H1 (cell line): ENCODE results near the gene SHPK. TPM values are rescaled to one million over a fixed set of nuclear protein-coding genes. Genes with fewer than 3 reads are reported as not detected.

ENCODE experiments used
- CTCF ChIA-PET: fragments of 300-600 bp; sonication (Branson Sonifier 250); formaldehyde crosslinking; loops from one replicate; lab custom pipeline; 2021; ENCODE audit not compliant: partially characterized antibody; lab: Charles Lee
- POLR2A ChIA-PET: fragments of 300-600 bp; sonication (Branson Sonifier 250); formaldehyde crosslinking; loops from one replicate; lab custom pipeline; 2021; ENCODE audit warnings: inconsistent platforms; ENCODE audit not compliant: partially characterized antibody; lab: Charles Lee
- DNase-seq, 2 experiments: peaks; one replicate each; pipeline versions ENCODE4 v3.0.0 to v3.0.0-alpha.2; 2010 to 2022; ENCODE audit warnings: low spot score in 2 of 2, low read depth in 1 of 2, mixed read lengths in 1 of 2
- FAIRE-seq: peaks from 2 replicates; lab custom pipeline; 2011; peaks lifted over from hg19 to GRCh38; lab: Jason Lieb, UNC
- H2AFZ ChIP-seq: 2 replicates; pipeline ENCODE4 v1.8.1; 2012; ENCODE audit warnings: low read length, inconsistent platforms
- H2AK5ac ChIP-seq: 2 replicates; pipeline ENCODE4 v1.6.1; 2013; ENCODE audit warnings: low read depth, low read length
- H2BK120ac ChIP-seq: replicated peaks from 2 replicates; pipeline ENCODE3; 2013; ENCODE audit warnings: low read depth, low read length, inconsistent platforms
- H2BK12ac ChIP-seq: 2 replicates; pipeline ENCODE4 v1.6.1; 2013; ENCODE audit warnings: low read depth, low read length
- H2BK15ac ChIP-seq: 2 replicates; pipeline ENCODE4 v1.6.1; 2013; ENCODE audit warnings: low read length
- H2BK20ac ChIP-seq: 2 replicates; pipeline ENCODE4 v1.6.1; 2013; ENCODE audit warnings: low read length
- H2BK5ac ChIP-seq: 2 replicates; pipeline ENCODE4 v1.6.1; 2013; ENCODE audit warnings: low read depth, low read length
- H3K14ac ChIP-seq: 2 replicates; pipeline ENCODE4 v1.6.1; 2013; ENCODE audit warnings: inconsistent platforms; ENCODE audit not compliant: insufficient read length
- H3K18ac ChIP-seq: 2 replicates; pipeline ENCODE4 v1.6.1; 2013; ENCODE audit warnings: low read length; ENCODE audit errors: extremely low read depth
- H3K23ac ChIP-seq: 2 replicates; pipeline ENCODE4 v1.6.1; 2013; ENCODE audit warnings: inconsistent platforms; ENCODE audit not compliant: insufficient read length
- H3K23me2 ChIP-seq: 2 replicates; pipeline ENCODE4 v1.6.1; 2013; ENCODE audit warnings: low read depth, low read length
- H3K27ac ChIP-seq: 2 replicates; pipeline ENCODE4 v1.6.1; 2011; ENCODE audit warnings: low read depth, low read length, inconsistent platforms
- H3K27me3 ChIP-seq, 4 experiments: replicated peaks in 1 of 4; 1 replicate in 1 of 4; 2 replicates in 3 of 4; pipeline versions ENCODE4 v1.6.1 to v1.8.1; 2011 to 2013; ENCODE audit warnings: low read length in 3 of 4, mild to moderate bottlenecking in 3 of 4, inconsistent platforms in 2 of 4, mixed read lengths in 2 of 4, moderate library complexity in 1 of 4; ENCODE audit not compliant: control insufficient read depth in 3 of 4, insufficient read depth in 3 of 4; ENCODE audit errors: extremely low read depth in 1 of 4
- H3K36me3 ChIP-seq, 4 experiments: 2 replicates each; pipeline versions ENCODE4 v1.6.1 to v1.8.1; 2011 to 2013; ENCODE audit warnings: mild to moderate bottlenecking in 4 of 4, low read length in 3 of 4, moderate library complexity in 2 of 4, control low read depth in 1 of 4, inconsistent platforms in 1 of 4; ENCODE audit not compliant: insufficient read depth in 4 of 4, control insufficient read depth in 2 of 4
- H3K4ac ChIP-seq: replicated peaks from 2 replicates; pipeline ENCODE3; 2013; ENCODE audit warnings: low read length, low read depth, mixed read lengths, inconsistent platforms; ENCODE audit not compliant: insufficient read length
- H3K4me1 ChIP-seq, 4 experiments: replicated peaks in 1 of 4; 1 replicate in 1 of 4; 2 replicates in 3 of 4; pipeline versions ENCODE4 v1.6.1 to v1.8.1; 2011 to 2013; ENCODE audit warnings: low read length in 3 of 4, inconsistent platforms in 2 of 4, mixed read lengths in 1 of 4; ENCODE audit not compliant: insufficient read depth in 4 of 4, control insufficient read depth in 3 of 4
- H3K4me2 ChIP-seq, 2 experiments: 2 replicates each; pipeline versions ENCODE4 v1.6.1 to v1.8.1; 2011 to 2013; ENCODE audit warnings: low read depth in 2 of 2, low read length in 2 of 2, control low read depth in 1 of 2, inconsistent platforms in 1 of 2, mild to moderate bottlenecking in 1 of 2; ENCODE audit not compliant: insufficient read depth in 1 of 2
- H3K4me3 ChIP-seq, 4 experiments: fragments of 200-600, 300-600 bp in 1 of 4; sonication (generic), shearing (Covaris generic), sonication (Bioruptor Twin) in 1 of 4; 2 replicates each; pipeline versions ENCODE4 v1.5.1 to v1.8.1; 2011 to 2016; ENCODE audit warnings: low read length in 4 of 4, low read depth in 3 of 4, control low read depth in 2 of 4, inconsistent platforms in 2 of 4, mild to moderate bottlenecking in 2 of 4, mixed read lengths in 1 of 4, moderate library complexity in 1 of 4; ENCODE audit not compliant: insufficient read depth in 2 of 4; ENCODE audit errors: extremely low read depth in 1 of 4
- H3K56ac ChIP-seq: replicated peaks from 2 replicates; pipeline ENCODE3; 2013; ENCODE audit warnings: low read depth, mild to moderate bottlenecking, mixed read lengths, low read length, inconsistent platforms; ENCODE audit not compliant: insufficient read length
- H3K79me1 ChIP-seq: 2 replicates; pipeline ENCODE4 v1.6.1; 2013; ENCODE audit warnings: low read depth, low read length, control low read depth
- H3K79me2 ChIP-seq, 2 experiments: 2 replicates each; pipeline versions ENCODE4 v1.6.1 to v1.8.1; 2012 to 2013; ENCODE audit warnings: low read length in 2 of 2, mild to moderate bottlenecking in 2 of 2, inconsistent platforms in 1 of 2; ENCODE audit not compliant: insufficient read depth in 2 of 2, control insufficient read depth in 1 of 2
- H3K9ac ChIP-seq, 4 experiments: replicated peaks in 1 of 4; 1 replicate in 1 of 4; 2 replicates in 3 of 4; pipeline versions ENCODE4 v1.6.1 to v1.8.1; 2011 to 2013; ENCODE audit warnings: low read depth in 3 of 4, low read length in 3 of 4, control low read depth in 2 of 4, mild to moderate bottlenecking in 2 of 4, moderate library complexity in 2 of 4, inconsistent platforms in 1 of 4; ENCODE audit errors: extremely low read depth in 1 of 4
- H3K9me3 ChIP-seq, 2 experiments: 2 replicates each; pipeline versions ENCODE4 v1.6.1 to v1.8.1; 2012 to 2013; ENCODE audit warnings: mild to moderate bottlenecking in 2 of 2, moderate library complexity in 2 of 2, control low read depth in 1 of 2, inconsistent platforms in 1 of 2, low read depth in 1 of 2, low read length in 1 of 2, mixed read lengths in 1 of 2; ENCODE audit not compliant: insufficient read depth in 2 of 2
- H4K20me1 ChIP-seq, 2 experiments: replicated peaks in 1 of 2; 2 replicates each; pipeline versions ENCODE3 to v1.8.1; 2011 to 2013; ENCODE audit warnings: inconsistent platforms in 2 of 2, low read length in 2 of 2, mild to moderate bottlenecking in 1 of 2; ENCODE audit not compliant: insufficient read depth in 2 of 2, control insufficient read depth in 1 of 2
- H4K5ac ChIP-seq: 2 replicates; pipeline ENCODE4 v1.6.1; 2013; ENCODE audit warnings: low read length, low read depth, mixed read lengths, inconsistent platforms; ENCODE audit not compliant: insufficient read length
- H4K8ac ChIP-seq: 2 replicates; pipeline ENCODE4 v1.8.0; 2013; ENCODE audit warnings: mild to moderate bottlenecking, moderate library complexity, low read length, inconsistent platforms; ENCODE audit not compliant: insufficient read depth; ENCODE audit errors: extremely low read depth
- H4K91ac ChIP-seq: replicated peaks from 2 replicates; pipeline ENCODE3; 2013; ENCODE audit warnings: low read length, mixed read lengths, inconsistent platforms; ENCODE audit not compliant: insufficient read length
- CBX5 ChIP-seq: fragments of 300-800, 300-1000 bp; sonication (generic); IDR thresholded peaks from 2 replicates; pipeline ENCODE4 v1.7.1; 2016; ENCODE audit warnings: antibody characterized with exemption, low read length, low read depth
- GABPA ChIP-seq: IDR thresholded peaks from 2 replicates; pipeline ENCODE4 v1.6.1; 2011; ENCODE audit warnings: mild to moderate bottlenecking, low read length, moderate library complexity, borderline replicate concordance; ENCODE audit not compliant: insufficient read depth
- JUN ChIP-seq: IDR thresholded peaks from 2 replicates; pipeline ENCODE4 v1.6.1; 2011; ENCODE audit warnings: low read depth, mild to moderate bottlenecking, improper control_type of control experiment, low read length
- RAD21 ChIP-seq, 2 experiments: IDR thresholded peaks in 1 of 2; conservative IDR thresholded peaks in 1 of 2; 2 replicates each; pipeline ENCODE4 v1.6.1; 2011; ENCODE audit warnings: low read depth in 2 of 2, low read length in 2 of 2, improper control_type of control experiment in 1 of 2, inconsistent platforms in 1 of 2, mild to moderate bottlenecking in 1 of 2, moderate library complexity in 1 of 2
- SIRT6 ChIP-seq: IDR thresholded peaks from one replicate; pipeline ENCODE4 v1.7.1; 2012; ENCODE audit warnings: low read length, inconsistent platforms
- SP4 ChIP-seq: IDR thresholded peaks from 2 replicates; pipeline ENCODE4 v1.6.1; 2012; ENCODE audit warnings: low read length, inconsistent platforms
- TAF7 ChIP-seq: optimal IDR thresholded peaks from 2 replicates; pipeline ENCODE3; 2011; ENCODE audit warnings: low read depth, mild to moderate bottlenecking, inconsistent platforms, low read length, moderate library complexity, borderline replicate concordance
- WGBS, 2 experiments: shearing (Covaris generic) in 1 of 2; methylation state at CpG; one replicate each; pipeline versions ENCODE4 v1.1.6 to v1.1.7; 2013 to 2015; ENCODE audit warnings: low lambda C conversion rate in 2 of 2, mixed read lengths in 2 of 2, inconsistent platforms in 1 of 2, low coverage in 1 of 2, missing lambda C conversion rate in 1 of 2; ENCODE audit not compliant: insufficient replicate concordance in 2 of 2, insufficient coverage in 1 of 2, insufficient read length in 1 of 2; ENCODE audit errors: extremely low coverage in 1 of 2, missing lambda C conversion rate in 1 of 2; 5-methylcytosine and 5-hydroxymethylcytosine counted together
- polyA plus RNA-seq, 7 experiments: library from polyadenylated mRNA; depleted of rRNA in 3 of 7; stranded (reverse) in 5 of 7; unstranded in 2 of 7; fragments of >200 nt in 5 of 7; fragments of 200-250 nt in 2 of 7; gene quantifications; 1 replicate in 5 of 7; 2 replicates in 1 of 7; 4 replicates in 1 of 7; pipeline versions ENCODE4 v1.2.1 to v1.2.3, GENCODE V29; 2011 to 2013; ENCODE audit warnings: missing spikeins in 2 of 7, mixed read lengths in 2 of 7
- total RNA-seq: library from RNA; stranded (reverse); fragmentation: NEBNext Ultra II Directional; extraction: Animal tissue kit (Norgen Biotek cat#: 25700); gene quantifications from 2 replicates; pipeline ENCODE4 v1.2.1, GENCODE V29; 2021
- TF ChIP-seq, protein P1 (sequence below): IDR thresholded peaks from 2 replicates; pipeline ENCODE4 v1.6.1; 2012; ENCODE audit warnings: inconsistent platforms
- TF ChIP-seq, protein P2 (sequence below), 3 experiments: IDR thresholded peaks; 1 replicate in 2 of 3; 2 replicates in 1 of 3; pipeline versions ENCODE4 v1.5.1 to v1.6.1; 2011; ENCODE audit warnings: low read length in 3 of 3, mild to moderate bottlenecking in 3 of 3, inconsistent platforms in 2 of 3, low read depth in 1 of 3, moderate library complexity in 1 of 3; ENCODE audit not compliant: insufficient read depth in 1 of 3; ENCODE audit errors: control extremely low read depth in 1 of 3

SHPK gene
- total and polyA plus RNA-seq, 2 of the 8 experiments (the other 6 are each of a cell fraction or from before 2014, with no cell fraction given) = 28.6 to 36.7 TPM

DNA sequence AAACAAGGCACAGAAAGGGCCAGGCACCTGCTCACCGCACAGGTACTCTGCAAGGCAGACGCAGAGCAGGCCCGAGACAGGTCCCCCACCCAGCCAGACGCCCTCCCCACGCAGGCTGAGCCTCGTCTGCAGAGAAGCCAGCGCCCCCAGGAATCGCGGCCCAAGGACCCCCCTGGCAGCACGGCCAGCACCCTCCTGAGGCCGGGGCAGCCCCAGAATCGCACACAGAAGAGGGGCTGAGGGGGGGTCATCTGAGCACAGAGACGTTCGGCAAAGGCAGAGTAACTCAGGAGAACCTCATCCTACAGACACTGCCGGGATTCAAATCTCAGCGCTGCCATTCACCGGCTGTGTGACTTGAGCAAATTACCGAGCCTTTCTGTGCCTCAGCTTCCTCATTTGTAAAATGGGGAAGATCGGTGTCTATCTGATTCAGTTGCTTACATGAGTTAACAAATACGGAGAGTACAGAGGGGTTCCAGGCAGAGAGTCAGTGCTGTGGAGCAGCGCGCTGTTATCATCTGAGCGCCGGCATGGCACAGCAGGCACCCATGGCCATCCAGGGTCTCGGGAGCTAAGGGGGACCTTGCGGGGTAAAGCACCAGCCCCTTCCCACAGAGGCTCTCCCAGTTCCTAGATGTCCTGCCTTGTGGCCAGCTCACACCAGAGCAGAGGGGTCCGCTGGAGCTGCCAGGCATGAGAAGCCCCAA is 42.9 kb upstream of the SHPK start:
- Histone ChIP-seq H3K27me3 (0 out of 7 replicates have a peak, but pooled peaks cover 0 to 2% (median 0%) of the 10 kb centered on the region in 4 experiments), H4K91ac (no peak overlapping the region), H3K27ac (no peak overlapping the region), H3K23ac (no peak overlapping the region), H4K20me1 (peaks cover 0 to 3% of the 10 kb centered on the region in 2 experiments), H3K79me2 (no peaks in the 10 kb centered on the region), H3K4me1 (peaks cover 0 to 2% (median 0%) of the 10 kb centered on the region in 4 experiments; a peak in 2 of 7 replicates), H3K4me2 (no peak overlapping the region), H3K36me3 (no peaks in the 10 kb centered on the region), H2BK5ac (no peak overlapping the region), H3K9ac (no peak overlapping the region), H3K4me3 (no peak overlapping the region), H2BK120ac (no peak overlapping the region), H3K23me2 (no peaks in the 10 kb centered on the region), H3K18ac (no peak overlapping the region), H3K79me1 (no peaks in the 10 kb centered on the region), H4K8ac (no peak overlapping the region), H3K4ac (no peak overlapping the region), H3K9me3 (no peaks in the 10 kb centered on the region), H2AK5ac (no peak overlapping the region), H2BK12ac (no peak overlapping the region), H4K5ac (no peak overlapping the region), H2BK15ac (no peak overlapping the region), H3K56ac (no peak overlapping the region), H2BK20ac (no peak overlapping the region), H2AFZ (no peak overlapping the region), H3K14ac (no peak overlapping the region)
- DNase-seq (peak in 1 of 2 experiments; percentile 47), FAIRE-seq (no peak)
- ChIA-PET POLR2A (interaction anchor here (0.8 to 2.2 kb wide), 3 partner anchors 11 to 18 kb away, joined by 3 to 17 read pairs (median 3); partner anchors contain the start of genes EMC6, P2RX5 and TAX1BP3), CTCF (interaction anchor here (0.9 to 4.2 kb wide), 14 partner anchors 9 to 179 kb away, joined by 3 to 29 read pairs (median 4); partner anchors contain the start of genes CTNS, HASPIN and SHPK)
- 91% methylated on average over 24 of the region's 27 CpGs; no CpG with 5 or more reads in 1 of the 2 experiments for WGBS, 2 experiments
- TF ChIP-seq JUN (no peak), GABPA (no peak), SP4 (no peak), TAF7 (no peak), SIRT6 (no peak), CBX5 (no peak), RAD21 (IDR thresholded peaks at IDR 0.05 in 1 of 2, conservative IDR thresholded peaks at IDR 0.05 in 1 of 2; ENCODE audit: low read depth in 2 of 2, low read length in 2 of 2) (no peak)
- TF ChIP-seq, protein P1, sequence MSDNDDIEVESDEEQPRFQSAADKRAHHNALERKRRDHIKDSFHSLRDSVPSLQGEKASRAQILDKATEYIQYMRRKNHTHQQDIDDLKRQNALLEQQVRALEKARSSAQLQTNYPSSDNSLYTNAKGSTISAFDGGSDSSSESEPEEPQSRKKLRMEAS = no peak
- TF ChIP-seq, protein P2, sequence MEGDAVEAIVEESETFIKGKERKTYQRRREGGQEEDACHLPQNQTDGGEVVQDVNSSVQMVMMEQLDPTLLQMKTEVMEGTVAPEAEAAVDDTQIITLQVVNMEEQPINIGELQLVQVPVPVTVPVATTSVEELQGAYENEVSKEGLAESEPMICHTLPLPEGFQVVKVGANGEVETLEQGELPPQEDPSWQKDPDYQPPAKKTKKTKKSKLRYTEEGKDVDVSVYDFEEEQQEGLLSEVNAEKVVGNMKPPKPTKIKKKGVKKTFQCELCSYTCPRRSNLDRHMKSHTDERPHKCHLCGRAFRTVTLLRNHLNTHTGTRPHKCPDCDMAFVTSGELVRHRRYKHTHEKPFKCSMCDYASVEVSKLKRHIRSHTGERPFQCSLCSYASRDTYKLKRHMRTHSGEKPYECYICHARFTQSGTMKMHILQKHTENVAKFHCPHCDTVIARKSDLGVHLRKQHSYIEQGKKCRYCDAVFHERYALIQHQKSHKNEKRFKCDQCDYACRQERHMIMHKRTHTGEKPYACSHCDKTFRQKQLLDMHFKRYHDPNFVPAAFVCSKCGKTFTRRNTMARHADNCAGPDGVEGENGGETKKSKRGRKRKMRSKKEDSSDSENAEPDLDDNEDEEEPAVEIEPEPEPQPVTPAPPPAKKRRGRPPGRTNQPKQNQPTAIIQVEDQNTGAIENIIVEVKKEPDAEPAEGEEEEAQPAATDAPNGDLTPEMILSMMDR (IDR thresholded peaks at IDR 0.05; ENCODE audit: control extremely low read depth in 1 of 3, insufficient read depth in 1 of 3, low read depth in 1 of 3, low read length in 3 of 3) = no peak
